ENCODE measurements around the gene ASXL1. TPM values are rescaled to one million over a fixed set of nuclear protein-coding genes. Genes with fewer than 3 reads are reported as not detected.

ASXL1 gene
- total and polyA plus RNA-seq, 2 donors from 2014 or later, result 16.2 to 71.1 TPM

GRCh38 chr20:32484225-32484957 is 126.3 kb downstream of the ASXL1 start:
- peak overlapping the region; percentile 11 to 63 (median 57) for H3K4me3 ChIP-seq (ENCODE audit: low read length in 3 of 3)
- intact Hi-C loops (cut with DNase I), result no loop called here
- no peaks in the 10 kb centered on the region for H3K9me3 ChIP-seq (ENCODE audit: control insufficient read depth in 2 of 3, insufficient read depth in 1 of 3, low read length in 3 of 3)
- TF ChIP-seq, protein P1, sequence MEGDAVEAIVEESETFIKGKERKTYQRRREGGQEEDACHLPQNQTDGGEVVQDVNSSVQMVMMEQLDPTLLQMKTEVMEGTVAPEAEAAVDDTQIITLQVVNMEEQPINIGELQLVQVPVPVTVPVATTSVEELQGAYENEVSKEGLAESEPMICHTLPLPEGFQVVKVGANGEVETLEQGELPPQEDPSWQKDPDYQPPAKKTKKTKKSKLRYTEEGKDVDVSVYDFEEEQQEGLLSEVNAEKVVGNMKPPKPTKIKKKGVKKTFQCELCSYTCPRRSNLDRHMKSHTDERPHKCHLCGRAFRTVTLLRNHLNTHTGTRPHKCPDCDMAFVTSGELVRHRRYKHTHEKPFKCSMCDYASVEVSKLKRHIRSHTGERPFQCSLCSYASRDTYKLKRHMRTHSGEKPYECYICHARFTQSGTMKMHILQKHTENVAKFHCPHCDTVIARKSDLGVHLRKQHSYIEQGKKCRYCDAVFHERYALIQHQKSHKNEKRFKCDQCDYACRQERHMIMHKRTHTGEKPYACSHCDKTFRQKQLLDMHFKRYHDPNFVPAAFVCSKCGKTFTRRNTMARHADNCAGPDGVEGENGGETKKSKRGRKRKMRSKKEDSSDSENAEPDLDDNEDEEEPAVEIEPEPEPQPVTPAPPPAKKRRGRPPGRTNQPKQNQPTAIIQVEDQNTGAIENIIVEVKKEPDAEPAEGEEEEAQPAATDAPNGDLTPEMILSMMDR (IDR thresholded peaks at IDR 0.05; ENCODE audit: borderline replicate concordance, extremely low read depth, insufficient read depth), result no peak
- H3K27me3 ChIP-seq (ENCODE audit: control insufficient read depth, insufficient read depth, low read length), result no peaks in the 10 kb centered on the region
- peaks cover 6 to 22% (median 18%) of the 10 kb centered on the region in 3 donors for H3K4me1 ChIP-seq (ENCODE audit: control insufficient read depth in 2 of 3, insufficient read depth in 2 of 3, low read depth in 1 of 3, low read length in 3 of 3)
- H3K9ac ChIP-seq (ENCODE audit: low read length in 3 of 3), result peak overlapping the region in 2 of 3 donors; percentile 26 to 40
- H3K27ac ChIP-seq (ENCODE audit: low read depth in 2 of 2, low read length in 2 of 2), result peak overlapping the region; percentile 62 to 82
- DNase-seq, result peak; percentile 67 to 94 (median 82)
- no peaks in the 10 kb centered on the region for H3K36me3 ChIP-seq (ENCODE audit: control insufficient read depth in 2 of 3, insufficient read depth in 3 of 3, low read length in 3 of 3)
- no peak for FAIRE-seq

DNA sequence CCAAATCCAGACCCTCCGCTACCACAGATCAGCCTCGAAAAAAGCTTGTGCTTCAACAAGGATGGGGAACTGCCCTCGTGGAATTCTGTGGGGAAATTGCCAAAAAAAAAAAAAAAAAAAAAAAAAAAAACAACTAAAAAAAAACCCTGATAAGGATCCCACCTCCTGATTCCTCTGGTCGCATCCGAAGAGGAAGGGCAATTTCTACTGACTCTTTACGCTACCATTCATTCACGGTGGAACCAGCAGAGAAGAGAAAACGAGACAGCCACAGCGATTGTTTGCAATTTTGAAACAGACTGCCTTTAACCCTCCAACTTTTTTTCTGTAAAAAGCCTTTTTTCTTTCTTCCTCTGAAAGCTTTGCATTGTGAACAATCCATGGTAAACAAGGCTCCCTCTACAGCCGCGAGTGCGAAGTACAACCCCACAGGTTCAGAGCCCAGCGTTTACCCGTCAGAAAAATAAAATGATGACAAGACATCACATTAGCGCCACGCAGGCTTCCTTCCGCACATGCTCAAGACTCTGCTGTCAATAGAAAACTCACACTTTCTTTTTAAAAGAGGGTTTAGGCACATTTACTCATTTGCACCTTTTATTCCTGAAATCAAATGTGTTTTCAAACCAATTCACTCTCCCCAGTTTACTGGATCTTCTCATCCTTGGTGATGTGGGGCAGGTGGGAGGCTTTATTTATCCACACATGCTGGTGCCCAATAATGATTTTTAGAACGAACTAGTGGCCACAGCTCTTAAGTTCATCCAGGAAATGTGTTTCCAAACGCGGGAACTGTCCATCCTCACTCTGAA is 127.0 kb downstream of the ASXL1 start:
- peak overlapping the region in 1 of 3 donors; percentile 26 for H3K9ac ChIP-seq (ENCODE audit: low read length in 3 of 3)
- no peaks in the 10 kb centered on the region for H3K27me3 ChIP-seq (ENCODE audit: control insufficient read depth, insufficient read depth, low read length)
- H3K36me3 ChIP-seq (ENCODE audit: control insufficient read depth in 2 of 3, insufficient read depth in 3 of 3, low read length in 3 of 3), result no peaks in the 10 kb centered on the region
- intact Hi-C loops (cut with DNase I), result no loop called here
- no peaks in the 10 kb centered on the region for H3K9me3 ChIP-seq (ENCODE audit: control insufficient read depth in 2 of 3, insufficient read depth in 1 of 3, low read length in 3 of 3)
- TF ChIP-seq, protein P1 (IDR thresholded peaks at IDR 0.05; ENCODE audit: borderline replicate concordance, extremely low read depth, insufficient read depth), result peak; percentile 87
- H3K27ac ChIP-seq (ENCODE audit: low read depth in 2 of 2, low read length in 2 of 2), result peak overlapping the region; percentile 62 to 82
- peak overlapping the region; percentile 24 to 63 (median 57) for H3K4me3 ChIP-seq (ENCODE audit: low read length in 3 of 3)
- H3K4me1 ChIP-seq (ENCODE audit: control insufficient read depth in 2 of 3, insufficient read depth in 2 of 3, low read depth in 1 of 3, low read length in 3 of 3), result peaks cover 3 to 15% (median 12%) of the 10 kb centered on the region in 3 donors
- FAIRE-seq (peak; percentile 23), DNase-seq (peak; percentile 79 to 93 (median 85))

DNA sequence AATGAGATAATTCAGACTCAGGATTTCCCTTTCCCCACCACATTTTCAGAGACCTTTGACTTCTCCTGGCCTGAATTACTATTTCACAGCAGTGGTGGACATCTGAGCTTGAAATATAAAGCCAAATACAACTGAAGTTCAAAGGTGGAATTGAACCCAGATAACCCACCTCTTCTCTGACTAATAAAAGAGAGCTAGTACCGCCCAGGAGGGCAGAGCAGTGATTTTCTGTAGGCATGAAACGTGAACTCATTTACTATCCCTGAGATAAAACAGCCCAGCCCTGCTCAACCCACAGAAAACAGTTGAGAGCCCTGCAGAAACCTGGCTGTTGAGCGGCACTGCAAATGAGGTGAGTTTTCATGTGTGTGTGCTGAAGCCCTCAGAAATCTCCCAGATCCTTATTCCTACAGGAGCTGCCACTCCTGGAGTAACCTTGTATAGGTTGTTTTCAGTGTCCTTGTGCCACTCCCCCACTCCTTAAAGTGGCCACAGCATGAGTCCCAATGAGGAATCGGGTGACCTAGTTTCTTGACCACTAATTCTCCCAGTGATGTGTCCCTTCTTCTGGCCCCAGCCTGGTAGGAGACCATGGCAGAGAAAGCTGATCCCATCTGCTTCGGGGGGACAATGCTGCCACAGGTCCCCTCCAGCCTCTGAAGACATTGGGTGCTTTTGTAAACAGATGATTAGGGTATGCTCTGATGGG is 127.8 kb downstream of the ASXL1 start:
- peak overlapping the region; percentile 20 to 34 for H3K27ac ChIP-seq (ENCODE audit: low read depth in 2 of 2, low read length in 2 of 2)
- H3K4me3 ChIP-seq (ENCODE audit: low read length in 3 of 3), result no peak overlapping the region
- TF ChIP-seq, protein P1 (IDR thresholded peaks at IDR 0.05; ENCODE audit: borderline replicate concordance, extremely low read depth, insufficient read depth), result no peak
- DNase-seq, result peak in 4 of 5 donors; percentile 21 to 47 (median 44)
- H3K36me3 ChIP-seq (ENCODE audit: control insufficient read depth in 2 of 3, insufficient read depth in 3 of 3, low read length in 3 of 3), result no peaks in the 10 kb centered on the region
- no peak overlapping the region for H3K9ac ChIP-seq (ENCODE audit: low read length in 3 of 3)
- no peak for FAIRE-seq
- H3K9me3 ChIP-seq (ENCODE audit: control insufficient read depth in 2 of 3, insufficient read depth in 1 of 3, low read length in 3 of 3), result no peaks in the 10 kb centered on the region
- peaks cover under 1 to 8% (median 4%) of the 10 kb centered on the region in 3 donors for H3K4me1 ChIP-seq (ENCODE audit: control insufficient read depth in 2 of 3, insufficient read depth in 2 of 3, low read depth in 1 of 3, low read length in 3 of 3)
- H3K27me3 ChIP-seq (ENCODE audit: control insufficient read depth, insufficient read depth, low read length), result no peaks in the 10 kb centered on the region
- intact Hi-C loops (cut with DNase I), result no loop called here
